ENCODE measurements around the gene CRYGN. TPM values are rescaled to one million over a fixed set of nuclear protein-coding genes. Genes with fewer than 3 reads are reported as not detected.

Gene CRYGN
- total and polyA plus RNA-seq, 9 of the 15 experiments (the other 6 are each of a cell fraction or from before 2014, with no cell fraction given) = not detected

GRCh38 chr7:151381348-151382078 is 58.4 kb downstream of the CRYGN start:
- H3K9ac ChIP-seq (ENCODE audit: insufficient read depth in 1 of 2, low read depth in 2 of 2, low read length in 2 of 2) = no peak overlapping the region
- H3K4me2 ChIP-seq (ENCODE audit: insufficient read depth, low read length) = no peak overlapping the region
- TF ChIP-seq, protein P1, sequence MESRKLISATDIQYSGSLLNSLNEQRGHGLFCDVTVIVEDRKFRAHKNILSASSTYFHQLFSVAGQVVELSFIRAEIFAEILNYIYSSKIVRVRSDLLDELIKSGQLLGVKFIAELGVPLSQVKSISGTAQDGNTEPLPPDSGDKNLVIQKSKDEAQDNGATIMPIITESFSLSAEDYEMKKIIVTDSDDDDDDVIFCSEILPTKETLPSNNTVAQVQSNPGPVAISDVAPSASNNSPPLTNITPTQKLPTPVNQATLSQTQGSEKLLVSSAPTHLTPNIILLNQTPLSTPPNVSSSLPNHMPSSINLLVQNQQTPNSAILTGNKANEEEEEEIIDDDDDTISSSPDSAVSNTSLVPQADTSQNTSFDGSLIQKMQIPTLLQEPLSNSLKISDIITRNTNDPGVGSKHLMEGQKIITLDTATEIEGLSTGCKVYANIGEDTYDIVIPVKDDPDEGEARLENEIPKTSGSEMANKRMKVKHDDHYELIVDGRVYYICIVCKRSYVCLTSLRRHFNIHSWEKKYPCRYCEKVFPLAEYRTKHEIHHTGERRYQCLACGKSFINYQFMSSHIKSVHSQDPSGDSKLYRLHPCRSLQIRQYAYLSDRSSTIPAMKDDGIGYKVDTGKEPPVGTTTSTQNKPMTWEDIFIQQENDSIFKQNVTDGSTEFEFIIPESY (CRISPR knock-in tag; IDR thresholded peaks at IDR 0.05) = peak; percentile 84
- no peak for TF ChIP-seq DPF2 (IDR thresholded peaks at IDR 0.05)
- 0 out of 2 replicates have a peak, but pooled peaks have one; percentile 37 for TF ChIP-seq POLR2G (IDR thresholded peaks at IDR 0.05; ENCODE audit: low read depth, low read length)
- peak; percentile 12 for TF ChIP-seq HMGN3 (IDR thresholded peaks at IDR 0.05; ENCODE audit: borderline replicate concordance, extremely low read depth, insufficient read length, low read depth, low read length)
- peaks cover 13% of the 10 kb centered on the region; the same call in 1 of the 3 replicates for H3K36me3 ChIP-seq (ENCODE audit: control insufficient read depth, insufficient read depth, low read length)
- H3K79me2 ChIP-seq (ENCODE audit: control insufficient read depth, insufficient read depth, low read length) = no peaks in the 10 kb centered on the region
- H3K27ac ChIP-seq (ENCODE audit: extremely low read depth, low read depth, low read length) = no peak overlapping the region
- no peak for ATAC-seq
- H2AFZ ChIP-seq (ENCODE audit: low read depth, low read length) = no peak overlapping the region
- 66% methylated on average over 67 of the region's 83 CpGs for WGBS (ENCODE audit: insufficient coverage, low coverage, missing lambda C conversion rate)
- ChIA-PET CTCF (ENCODE audit: low intra/inter-chr PET ratio) (interaction anchor here (0.6 kb wide), 1 partner anchor 13 kb away, joined by 3 read pairs; no protein-coding TSS in a partner anchor), POLR2A (interaction anchor here (1.3 kb wide), 1 partner anchor 14 kb away, joined by 3 read pairs; no protein-coding TSS in a partner anchor)
- peaks cover 11 to 46% of the 10 kb centered on the region in 2 experiments; a peak in 3 of 5 replicates for H3K27me3 ChIP-seq (ENCODE audit: control insufficient read depth in 2 of 2, insufficient read depth in 2 of 2, low read length in 2 of 2)
- DNase-seq (ENCODE audit: extremely low read depth in 1 of 4, low spot score in 3 of 4) = no peak
- intact Hi-C loops (cut with micrococcal nuclease) (no loop called here), in situ Hi-C loops (cut with MboI) (no loop called here)
- no peaks in the 10 kb centered on the region for H3K9me1 ChIP-seq (ENCODE audit: control insufficient read depth, insufficient read depth, low read length)
- H3K4me3 ChIP-seq = no peak overlapping the region
- no peaks in the 10 kb centered on the region for H3K9me3 ChIP-seq (replicated peaks; ENCODE audit: control insufficient read depth, insufficient read depth, low read depth, low read length)
- FAIRE-seq = no peak
- peaks cover 0 to 58% of the 10 kb centered on the region in 2 experiments; a peak in 3 of 5 replicates for H3K4me1 ChIP-seq (replicated peaks in 1 of 2; ENCODE audit: control insufficient read depth in 2 of 2, insufficient read depth in 2 of 2, low read length in 2 of 2)
- H4K20me1 ChIP-seq (replicated peaks; ENCODE audit: control insufficient read depth, insufficient read depth, low read length) = 0 out of 2 replicates have a peak, but pooled peaks cover 5% of the 10 kb centered on the region
- BruUV-seq (replicated peaks) = no TSS peak
